Activated T-helper 9 cell treated with anti-CD3 and anti-CD28 coated beads, Interleukin-2, amount 50 U/mL, for 16 hours (primary cell): ENCODE results near the gene RAMACL.

Source experiments
- DNase-seq: peaks from one replicate; pipeline ENCODE4 v3.0.0-alpha.2; 2020; ENCODE audit warnings: low read depth

RAMACL gene

DNA sequence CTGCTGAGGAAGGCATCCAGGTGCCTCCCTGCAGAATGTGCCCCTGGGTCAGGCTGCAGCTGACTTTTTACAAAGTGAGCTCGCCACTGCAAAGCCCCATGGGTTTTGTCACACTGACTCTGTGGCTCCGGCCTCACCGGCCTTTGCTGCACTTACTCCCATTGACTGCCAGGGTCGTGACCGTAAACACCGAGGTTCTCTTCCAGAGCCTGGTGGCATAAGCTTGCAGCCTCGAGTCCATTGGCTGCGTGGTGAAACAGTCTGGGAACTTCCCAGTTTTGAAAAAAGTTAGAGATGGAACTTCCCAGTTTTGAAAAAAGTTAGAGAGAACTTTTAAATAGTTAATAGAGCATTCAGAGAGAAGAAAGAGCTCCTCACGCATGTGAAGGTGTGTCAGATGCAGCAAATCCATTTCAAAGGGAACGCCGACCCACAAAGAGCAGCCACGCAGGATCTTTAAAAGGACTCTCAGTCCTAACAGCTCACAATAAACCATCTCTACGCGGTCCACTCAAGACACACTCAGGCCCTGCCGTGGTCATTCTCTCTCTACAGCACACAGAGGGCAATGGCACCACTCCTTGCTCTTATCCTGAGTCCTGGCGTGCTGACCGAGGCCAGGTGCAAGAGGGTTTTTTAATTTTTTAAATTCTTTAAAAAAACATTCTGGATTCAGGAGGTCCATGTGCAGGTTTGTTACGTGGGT lies 12.8 kb downstream of the RAMACL start:
- no peak for DNase-seq

DNA sequence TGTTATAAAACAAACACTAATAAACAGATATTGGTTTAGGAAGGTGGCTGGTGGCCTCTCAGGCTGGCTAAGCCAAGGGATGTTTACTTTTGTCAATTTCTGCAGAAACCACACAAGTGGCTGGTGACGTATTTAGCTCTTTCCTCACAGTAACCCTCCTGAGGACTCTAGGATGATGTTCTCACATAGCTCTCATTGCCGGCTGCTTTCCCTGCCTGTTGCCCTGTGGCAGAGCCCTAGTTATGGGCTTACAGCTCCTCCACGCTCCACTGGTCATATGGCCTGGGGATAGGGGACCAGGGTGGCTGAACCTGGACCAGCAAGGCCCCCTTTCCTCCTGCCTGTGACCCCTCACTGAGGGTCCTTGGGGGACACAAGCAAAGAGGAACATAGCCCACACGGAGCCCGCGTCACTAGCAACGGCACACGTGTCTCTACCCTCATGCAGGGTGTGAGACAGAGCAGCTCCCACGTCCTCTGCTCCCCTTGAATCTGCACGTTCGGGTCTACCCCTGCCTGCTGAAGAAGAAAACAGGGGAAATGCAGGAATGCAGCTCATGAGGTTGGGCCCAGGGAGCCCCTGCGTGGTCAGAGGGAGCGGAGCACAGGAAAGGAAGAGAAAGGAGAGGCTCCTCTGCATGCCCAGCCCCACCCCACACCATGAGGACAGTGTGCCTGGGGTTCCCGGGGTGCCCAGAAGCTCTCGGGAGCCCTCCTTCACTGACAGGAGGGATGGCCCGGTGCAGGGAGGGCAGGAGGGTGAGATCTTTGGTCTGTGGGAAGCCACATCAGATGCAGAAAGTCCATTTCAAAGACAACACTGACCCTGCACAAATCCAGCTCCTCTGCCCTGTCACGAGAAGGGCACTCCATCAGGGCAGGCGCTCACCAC lies 13.9 kb downstream of the RAMACL start:
- DNase-seq, result no peak

DNA sequence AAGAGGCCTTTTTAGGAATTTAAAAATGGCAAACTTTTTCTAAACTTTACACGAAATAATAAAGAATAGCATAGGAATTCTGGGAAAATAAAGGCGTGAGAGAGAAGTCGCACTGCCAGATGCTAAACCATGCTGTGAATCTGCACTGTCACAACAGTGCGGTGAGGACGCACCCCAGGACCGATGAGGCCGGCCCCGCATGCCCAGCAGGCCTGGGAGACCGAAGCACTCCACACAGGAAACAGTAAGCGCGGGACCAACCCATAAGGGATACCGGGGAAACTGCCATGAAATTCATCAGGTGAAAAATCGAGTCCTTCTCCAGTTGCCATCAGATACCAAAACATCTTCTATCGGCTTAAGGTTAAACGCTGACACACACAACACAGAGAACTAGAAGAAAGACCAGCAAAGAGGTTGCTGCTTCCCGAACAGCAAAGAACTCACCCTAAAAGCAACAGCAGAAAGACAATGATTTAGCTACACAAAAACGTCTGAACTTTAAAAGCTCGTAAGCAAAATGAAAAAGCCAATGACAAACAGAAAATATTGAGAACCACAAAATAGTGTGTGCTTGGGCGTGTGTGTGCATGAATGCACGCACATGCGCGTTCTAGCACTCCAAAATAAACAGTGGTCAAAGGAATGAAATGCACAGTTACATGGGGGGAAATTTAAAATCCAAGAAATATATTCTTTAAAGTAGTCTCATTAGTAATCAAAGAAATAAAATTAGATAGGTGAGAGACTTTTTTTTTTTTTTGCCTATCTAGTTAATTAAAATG lies 15.4 kb downstream of the RAMACL start:
- no peak for DNase-seq

DNA sequence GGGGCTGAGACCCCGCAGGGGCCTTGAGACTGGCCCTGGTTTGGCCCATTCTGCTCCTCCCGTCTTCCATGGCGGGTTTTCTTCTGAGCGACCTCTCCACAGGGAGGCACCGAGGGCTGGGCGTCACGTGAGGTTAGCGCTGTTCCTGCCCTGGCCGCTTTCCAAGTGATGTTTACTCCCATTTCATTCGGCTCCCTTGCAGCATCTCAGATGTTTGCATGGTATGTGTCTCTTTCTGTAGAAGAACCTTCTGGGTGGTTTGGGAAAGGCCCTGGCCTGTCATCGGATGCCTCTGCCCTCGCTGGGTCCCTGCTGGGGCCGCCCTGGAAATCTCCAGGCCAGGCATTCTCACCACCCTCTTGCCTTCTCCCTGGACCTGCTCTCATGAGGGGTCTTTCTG lies 17.3 kb downstream of the RAMACL start:
- DNase-seq, result no peak

DNA sequence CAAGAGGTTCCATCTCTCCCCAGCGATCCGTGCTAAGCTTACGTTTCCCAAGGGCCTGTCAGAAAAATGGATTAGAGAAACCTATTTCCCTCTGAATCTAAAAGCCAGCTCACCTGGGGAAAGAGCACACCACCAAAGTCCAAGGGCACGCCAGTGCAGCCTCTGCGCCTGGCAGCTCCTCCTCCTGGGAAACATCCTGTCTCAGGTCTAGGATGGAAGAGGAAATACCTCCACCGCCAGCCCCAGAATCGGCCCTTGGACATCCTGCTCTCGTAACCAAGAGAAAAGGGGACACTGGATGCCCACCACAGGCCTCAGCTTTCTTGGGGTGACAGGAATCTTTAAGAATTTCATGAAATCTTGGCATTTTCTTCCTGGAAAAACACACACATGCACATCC lies 18.7 kb downstream of the RAMACL start:
- DNase-seq, result no peak

DNA sequence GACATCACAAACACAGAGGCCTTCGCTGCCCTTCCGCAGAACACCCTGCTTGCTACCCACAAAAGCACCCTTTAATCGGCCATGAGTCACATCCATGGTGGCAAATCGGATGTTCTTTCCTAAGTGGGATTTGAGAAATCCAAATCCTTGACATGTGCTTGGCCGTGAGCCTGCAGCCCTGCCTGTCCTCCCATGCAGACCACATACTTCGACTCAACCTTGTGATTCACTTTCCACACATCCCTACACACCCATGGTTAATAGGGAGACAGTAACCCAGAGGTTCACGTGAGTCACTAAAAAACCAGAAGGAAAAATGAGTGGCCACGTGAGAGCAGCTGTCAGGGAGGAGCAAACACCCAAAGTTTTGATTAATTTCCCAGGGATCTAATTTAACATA lies 19.4 kb downstream of the RAMACL start:
- DNase-seq, result no peak

DNA sequence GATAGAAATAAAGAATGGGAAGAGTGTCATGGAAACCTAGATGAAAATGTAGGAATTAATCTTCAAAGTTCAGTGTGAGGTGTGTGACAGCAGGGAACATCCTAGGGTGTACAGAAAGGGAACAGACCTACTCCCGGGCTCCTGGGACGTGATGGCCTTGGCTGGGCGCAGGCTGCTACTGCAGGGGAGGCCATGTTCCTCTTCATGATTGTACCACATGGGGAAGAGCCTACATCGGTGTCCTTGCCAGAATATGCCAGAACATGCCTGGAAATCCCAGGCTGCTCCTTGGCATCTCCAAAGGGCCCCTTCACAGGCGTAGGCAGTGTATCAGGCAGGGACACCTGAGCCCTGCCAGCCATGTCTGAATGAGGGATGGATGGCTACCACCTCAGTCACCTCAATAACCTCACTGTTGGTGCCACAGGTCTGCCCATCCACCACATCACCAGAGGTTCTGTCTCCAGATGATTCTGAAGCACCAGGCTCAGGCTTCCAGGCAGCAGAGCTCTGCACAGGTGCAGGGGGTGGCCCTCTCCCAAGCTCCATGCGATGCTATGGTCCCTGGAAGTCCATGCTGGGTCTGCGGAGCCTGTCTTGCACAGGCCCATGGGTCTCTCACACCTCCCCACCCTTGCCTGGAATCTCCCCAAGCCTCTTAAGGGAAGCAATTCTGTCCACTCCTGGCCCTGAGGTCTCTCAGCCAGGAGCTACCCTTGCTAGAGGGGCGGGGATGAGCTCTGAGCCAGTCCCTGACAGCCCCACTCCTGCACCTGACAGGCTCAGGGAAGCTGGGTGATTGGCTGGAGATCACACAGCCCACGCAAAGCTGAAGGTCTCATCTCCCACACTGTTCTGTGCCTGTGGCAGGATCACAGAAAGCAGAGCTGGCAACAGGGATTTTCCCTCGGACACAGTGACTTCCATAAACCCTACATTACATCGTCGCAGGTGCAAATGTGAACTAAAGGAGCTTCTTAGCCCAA lies 20.2 kb downstream of the RAMACL start:
- DNase-seq, result no peak

DNA sequence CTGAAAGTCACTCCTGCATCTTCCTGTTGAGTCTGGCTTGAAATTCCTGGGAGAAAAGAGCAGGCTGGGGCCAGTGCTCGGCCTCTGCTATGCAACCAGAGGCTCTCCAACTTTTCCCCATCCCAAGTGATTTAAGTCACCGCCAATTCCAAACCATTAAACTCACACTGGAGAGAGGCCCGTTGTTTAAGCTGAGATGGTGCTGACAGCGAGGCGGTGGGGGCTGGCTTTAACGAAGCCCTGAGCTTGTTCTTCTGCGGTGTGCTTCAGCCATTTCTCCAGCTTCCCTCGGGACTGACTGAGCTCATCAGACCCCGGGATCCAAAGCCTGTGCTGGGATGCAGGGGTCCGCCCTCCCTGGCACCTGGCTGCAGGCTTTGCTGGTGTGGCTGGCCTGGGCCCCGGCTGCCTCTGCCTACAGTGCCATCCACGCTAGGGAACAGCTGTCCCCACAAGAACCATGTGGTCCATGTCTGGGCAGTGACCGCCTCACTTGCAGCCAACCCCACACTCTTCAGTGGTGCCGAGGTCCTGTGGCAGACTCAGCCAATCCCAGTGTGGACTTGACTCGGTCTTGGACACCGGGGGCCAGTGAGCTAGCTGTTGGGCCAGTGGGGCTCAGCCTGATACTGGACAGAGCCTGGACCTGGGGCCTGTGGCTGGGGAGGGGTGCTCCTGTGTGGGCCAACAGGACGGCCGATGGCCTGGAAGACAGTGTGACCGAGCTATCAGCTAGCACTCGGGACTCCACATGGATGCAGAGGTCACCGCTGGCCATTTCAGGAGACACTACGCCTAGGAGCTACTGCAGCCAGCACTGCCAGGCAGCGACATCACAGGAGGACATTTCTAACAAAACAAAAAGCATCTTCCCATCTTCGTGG lies 21.2 kb downstream of the RAMACL start:
- DNase-seq, result no peak

DNA sequence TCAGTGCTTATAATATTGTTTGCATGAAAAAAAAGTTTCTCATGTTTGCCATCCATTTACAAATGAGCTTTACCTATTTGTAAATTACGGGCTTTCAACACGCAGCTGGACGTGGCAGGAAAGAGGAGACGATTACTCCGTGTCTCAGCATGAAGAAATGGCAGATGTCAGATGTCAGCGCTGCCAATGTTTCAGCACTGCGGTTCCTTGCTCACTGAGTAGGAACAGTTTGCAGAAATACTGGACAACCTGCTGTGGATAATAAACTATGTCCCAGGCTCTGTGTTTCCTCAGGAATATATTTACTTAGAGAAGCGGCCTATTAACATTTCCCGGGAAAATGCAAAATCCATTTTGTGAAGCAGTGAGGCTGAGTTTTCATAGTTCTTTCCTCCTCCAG lies 22.7 kb downstream of the RAMACL start:
- no peak for DNase-seq

DNA sequence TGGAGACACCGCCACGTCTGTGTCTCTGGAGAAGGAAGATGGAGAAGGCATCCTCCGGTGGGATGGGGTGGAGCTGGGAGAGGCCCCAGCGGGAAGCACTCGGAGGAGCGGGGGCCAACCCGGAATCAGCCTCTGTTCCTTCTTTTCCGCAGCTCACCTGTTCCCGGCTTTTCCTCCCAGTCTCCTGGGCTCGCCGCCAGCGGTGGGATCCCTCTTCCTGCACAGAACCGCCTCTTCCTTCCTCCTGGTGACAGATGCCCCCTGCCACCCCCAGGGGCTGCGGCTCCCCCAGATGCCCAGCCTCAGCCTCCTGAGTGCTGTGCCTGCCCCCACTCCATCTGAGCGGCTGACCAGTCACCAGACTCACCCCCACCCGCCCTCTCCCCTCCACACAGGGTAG lies 23.3 kb downstream of the RAMACL start:
- DNase-seq, result no peak

DNA sequence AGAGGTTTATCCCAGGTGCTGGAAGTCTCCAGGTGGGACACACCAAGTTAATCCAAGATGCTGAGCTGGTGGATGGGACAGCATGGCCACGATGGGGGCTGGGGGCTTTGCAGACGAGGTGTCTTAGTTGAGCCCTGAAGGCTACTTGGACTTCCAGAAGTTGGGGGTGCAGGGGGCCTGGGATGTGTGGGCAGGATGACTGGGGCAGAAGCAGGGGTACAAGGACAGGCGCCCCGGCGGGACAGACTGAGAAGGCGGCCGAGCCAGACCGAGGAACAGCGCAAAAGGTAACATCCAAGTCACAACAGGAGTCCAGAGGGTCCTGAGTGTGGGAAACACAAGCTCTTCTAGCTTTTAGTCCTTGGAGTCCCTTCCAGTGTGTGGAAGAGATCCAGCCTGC lies 23.8 kb downstream of the RAMACL start:
- DNase-seq, result no peak

DNA sequence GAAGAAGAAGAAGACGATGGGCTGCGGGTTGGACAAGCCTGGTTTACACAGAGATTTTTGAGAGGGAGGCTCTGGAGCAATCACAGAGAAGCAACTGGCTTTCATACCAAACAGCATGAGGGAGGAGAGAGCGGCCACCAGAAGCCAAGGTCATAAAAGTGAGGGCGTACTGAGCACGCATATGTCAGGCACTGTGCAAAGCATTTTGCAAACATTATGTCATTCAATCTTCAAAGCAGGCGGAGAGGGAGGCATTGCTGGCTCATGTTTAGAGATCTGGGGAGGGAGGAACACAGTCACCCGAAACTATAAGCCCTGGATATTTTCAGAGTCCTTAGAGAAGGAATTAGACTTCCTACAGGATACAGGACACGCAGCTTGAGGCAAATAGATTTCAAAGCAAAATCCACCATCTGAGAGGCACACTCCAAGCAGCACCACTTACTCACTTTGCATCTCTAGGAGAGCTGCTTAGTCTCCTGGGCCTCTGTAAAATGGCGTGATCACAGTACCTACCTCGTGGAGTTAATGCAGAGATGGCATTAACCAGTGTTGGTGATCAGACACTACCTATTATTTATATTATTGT lies 24.6 kb downstream of the RAMACL start:
- DNase-seq, result no peak

DNA sequence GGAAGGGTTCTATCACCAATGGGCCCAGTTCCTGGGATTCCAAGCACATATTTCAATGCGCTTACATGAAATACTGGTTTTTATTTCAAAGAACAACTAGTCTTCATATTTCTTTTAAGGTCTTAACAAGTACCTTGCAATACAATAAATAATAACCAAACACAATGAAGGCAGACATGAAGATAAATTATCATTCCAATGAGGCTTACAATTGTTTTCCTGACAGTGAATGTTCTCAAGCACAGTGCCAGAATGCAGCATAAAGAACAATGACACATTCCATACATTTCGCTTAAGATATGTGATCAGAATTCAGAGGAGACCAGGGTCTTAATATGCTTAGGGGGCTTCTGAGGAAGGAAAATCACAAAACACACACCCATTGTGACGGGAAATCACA lies 26.3 kb downstream of the RAMACL start:
- no peak for DNase-seq

DNA sequence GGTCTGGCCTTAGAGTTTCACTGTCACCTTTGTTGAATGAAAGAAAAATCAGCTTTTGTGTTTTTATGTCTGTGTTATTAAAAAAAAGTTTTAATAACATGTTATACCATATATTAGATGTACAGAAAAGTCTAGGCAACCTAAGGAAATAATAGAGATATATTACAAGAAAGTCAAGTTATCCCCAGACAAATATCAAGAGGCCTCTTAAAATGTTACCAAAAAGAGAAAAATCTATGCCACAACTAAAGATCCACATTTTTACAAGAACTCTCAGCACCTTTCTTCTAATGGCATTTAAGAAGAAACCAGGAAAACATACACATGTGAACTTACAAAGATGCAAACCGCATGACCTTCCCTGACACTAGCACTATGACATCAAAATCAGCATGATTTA lies 26.8 kb downstream of the RAMACL start:
- no peak for DNase-seq

DNA sequence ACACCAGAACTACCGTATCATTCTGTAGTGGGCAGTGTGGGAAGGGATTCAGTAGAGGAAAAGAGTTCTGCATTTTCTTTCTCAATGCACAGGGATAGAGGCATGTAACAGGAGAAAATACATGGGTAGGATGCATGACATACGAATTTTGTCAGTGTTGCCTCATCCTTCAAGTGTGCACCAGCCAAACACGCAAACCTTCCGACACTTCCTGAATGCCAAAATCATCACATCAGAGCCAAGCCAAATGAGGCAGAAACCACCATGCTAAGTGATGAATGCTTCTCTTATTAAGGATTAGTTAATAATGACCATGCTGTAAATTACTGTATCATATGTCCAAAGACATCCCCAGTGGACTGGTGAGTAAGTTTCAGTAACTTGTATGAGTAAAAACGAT lies 27.3 kb downstream of the RAMACL start:
- DNase-seq, result no peak

DNA sequence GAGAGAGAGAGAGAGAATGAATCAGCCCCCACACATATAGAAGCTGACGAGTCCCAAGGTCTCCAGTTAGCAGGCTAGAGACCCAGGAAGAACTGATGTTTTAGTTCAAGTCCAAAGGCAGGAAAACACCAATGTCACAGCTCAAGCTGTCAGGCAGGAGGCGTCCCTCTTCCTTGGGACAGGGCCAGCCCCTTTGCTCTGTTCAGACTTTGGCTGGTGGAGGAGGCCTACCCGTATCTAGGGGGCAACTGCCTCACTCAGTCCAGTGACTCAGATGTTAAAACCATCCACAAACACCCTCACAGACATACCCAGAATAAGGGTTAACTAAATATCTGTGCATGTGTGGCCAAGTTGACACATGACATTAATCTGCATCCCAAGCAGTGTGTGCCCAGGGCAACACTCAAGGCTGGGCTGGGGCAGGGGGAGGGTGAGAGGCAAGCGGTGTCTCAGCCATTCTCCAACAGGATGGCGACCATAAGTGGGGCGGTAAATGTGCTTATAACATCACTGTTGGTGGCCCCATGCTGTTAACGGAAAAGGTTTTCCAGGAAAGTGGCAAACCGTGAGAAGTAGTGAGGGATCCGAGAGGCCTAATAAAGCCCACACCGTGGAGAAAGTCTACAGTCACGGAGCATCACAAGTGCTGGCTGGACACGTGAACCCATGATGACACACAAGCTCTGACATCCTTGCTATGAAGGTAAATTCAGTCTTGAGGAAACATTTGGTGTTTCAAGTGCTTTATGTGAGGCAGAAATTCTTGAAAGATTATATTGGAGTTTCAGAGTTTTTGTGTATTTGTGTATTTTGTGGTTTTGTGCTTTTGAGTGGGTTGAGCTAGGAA lies 28.1 kb downstream of the RAMACL start:
- DNase-seq, result no peak

DNA sequence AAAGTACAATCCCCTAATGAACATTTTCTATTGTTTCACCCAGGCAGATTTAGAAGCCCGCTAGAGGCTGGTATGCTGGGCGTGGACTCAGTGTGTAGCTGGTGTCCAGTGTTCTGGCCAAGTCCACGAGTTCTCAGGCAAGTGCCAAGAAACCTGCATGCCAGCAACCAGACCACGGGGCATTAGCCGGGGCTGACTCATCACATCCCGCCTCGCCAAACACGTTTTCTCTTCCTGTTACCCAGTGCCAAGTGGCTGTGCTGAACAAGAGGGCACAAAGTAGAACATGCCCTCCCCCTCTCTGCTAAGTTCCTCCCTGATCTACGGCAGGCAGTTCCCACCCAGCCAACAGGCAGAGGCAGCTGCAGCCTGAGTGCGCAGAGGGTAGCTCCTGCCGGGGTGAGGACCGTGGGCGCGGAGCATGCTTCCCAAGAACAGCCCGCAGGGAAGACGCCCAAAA lies 29.6 kb downstream of the RAMACL start:
- DNase-seq, result no peak

DNA sequence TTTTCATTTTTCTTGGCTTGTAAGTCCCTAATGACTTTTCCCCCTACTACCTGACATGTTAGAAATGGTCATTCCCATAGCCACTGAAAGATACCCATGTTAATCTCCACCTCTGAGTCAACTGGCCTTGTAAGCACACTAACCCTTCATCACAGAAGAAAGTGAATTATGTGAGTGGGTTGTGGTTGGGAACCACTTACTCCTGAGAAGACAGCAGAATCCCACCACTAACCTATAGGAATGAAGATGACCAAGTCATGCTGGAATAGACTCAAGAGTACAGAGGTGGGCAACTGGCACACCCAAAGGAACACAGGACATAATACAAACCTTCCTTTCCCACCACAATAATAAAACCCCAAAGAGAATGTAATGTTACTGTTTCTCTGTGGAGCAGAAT lies 30.1 kb downstream of the RAMACL start:
- no peak for DNase-seq

DNA sequence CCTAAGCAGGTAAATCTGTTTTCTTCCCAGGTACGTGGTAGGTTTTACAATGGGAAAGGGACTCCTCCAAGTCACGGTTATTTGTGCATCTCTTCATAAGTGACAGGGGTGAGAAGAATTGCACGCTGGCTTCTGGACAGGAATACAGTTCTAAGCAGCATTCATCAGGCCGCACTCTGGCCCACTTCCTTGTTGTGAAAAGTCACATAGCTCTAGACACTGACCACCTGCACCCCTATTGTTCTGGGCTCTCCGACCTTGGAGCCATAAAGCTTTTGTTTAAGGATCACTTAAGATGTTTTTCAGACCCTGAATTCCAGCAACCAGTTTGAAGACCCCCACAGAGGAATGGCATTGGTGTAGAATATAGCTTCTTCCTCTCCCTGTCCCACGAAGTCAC lies 31.4 kb downstream of the RAMACL start:
- no peak for DNase-seq
